HG02943 (cell line): ENCODE results near the gene ARHGAP15.

Experiments used
- ATAC-seq: cut with Tn5 transposase; IDR thresholded peaks from one replicate; pipeline ENCODE4 v1.9.1; 2021; ENCODE audit warnings: mild to moderate bottlenecking, low read depth, moderate library complexity; ENCODE audit not compliant: unreplicated experiment

Gene ARHGAP15

GRCh38 chr2:143255899-143256298 is 126.7 kb downstream of the ARHGAP15 start:
- no peak for ATAC-seq

GRCh38 chr2:143258126-143258892 is 129.1 kb downstream of the ARHGAP15 start:
- ATAC-seq, result no peak

GRCh38 chr2:143259368-143259958 is 130.2 kb downstream of the ARHGAP15 start:
- no peak for ATAC-seq

- peak; percentile 62 for ATAC-seq
Measured at GRCh38 chr2:143261986-143262385, 132.8 kb downstream of the ARHGAP15 start.

- ATAC-seq, result no peak
Measured at GRCh38 chr2:143262389-143262788, 133.2 kb downstream of the ARHGAP15 start.

GRCh38 chr2:143263066-143263625 is 133.9 kb downstream of the ARHGAP15 start:
- no peak for ATAC-seq

- no peak for ATAC-seq
Measured at GRCh38 chr2:143264851-143265250, 135.6 kb downstream of the ARHGAP15 start.

GRCh38 chr2:143279672-143280071 is 150.5 kb downstream of the ARHGAP15 start:
- ATAC-seq, result no peak

- no peak for ATAC-seq
Measured at GRCh38 chr2:143280097-143280757, 151.0 kb downstream of the ARHGAP15 start.

GRCh38 chr2:143282684-143283083 is 153.5 kb downstream of the ARHGAP15 start:
- ATAC-seq, result no peak

GRCh38 chr2:143284087-143284675 is 155.0 kb downstream of the ARHGAP15 start:
- no peak for ATAC-seq

GRCh38 chr2:143289025-143289424 is 159.8 kb downstream of the ARHGAP15 start:
- no peak for ATAC-seq

GRCh38 chr2:143290221-143290620 is 161.0 kb downstream of the ARHGAP15 start:
- ATAC-seq, result no peak

GRCh38 chr2:143294068-143294467 is 164.8 kb downstream of the ARHGAP15 start:
- ATAC-seq, result no peak

- no peak for ATAC-seq
Measured at GRCh38 chr2:143296089-143296488, 166.9 kb downstream of the ARHGAP15 start.

GRCh38 chr2:143297182-143297581 is 168.0 kb downstream of the ARHGAP15 start:
- no peak for ATAC-seq

- ATAC-seq, result no peak
Measured at GRCh38 chr2:143300536-143300935, 171.3 kb downstream of the ARHGAP15 start.

GRCh38 chr2:143311426-143311825 is 182.2 kb downstream of the ARHGAP15 start:
- no peak for ATAC-seq

- ATAC-seq, result no peak
Measured at GRCh38 chr2:143312441-143312840, 183.2 kb downstream of the ARHGAP15 start.

- no peak for ATAC-seq
Measured at GRCh38 chr2:143313861-143314260, 184.6 kb downstream of the ARHGAP15 start.

GRCh38 chr2:143321994-143322393 is 192.8 kb downstream of the ARHGAP15 start:
- no peak for ATAC-seq
